GM19238 (cell line): ENCODE measurements around the gene SRGAP3.
"Not testable (repeated sequence)": the region's sequence is repeated elsewhere in the genome, so short reads cannot be mapped to it uniquely, and the experiment has no call there.

Source experiments
- DNase-seq: peaks from one replicate; pipeline ENCODE4 v3.0.0; 2011; ENCODE audit warnings: low spot score; ENCODE audit not compliant: insufficient read length

SRGAP3 gene

GRCh38 chr3:9249273-9250192, at the start of gene SRGAP3:
Gene SRGAP3 (minus strand): TSS chr3:9249646. CDS start chr3:9248951, 695 bp downstream.
- peak; percentile 84 for DNase-seq

DNA sequence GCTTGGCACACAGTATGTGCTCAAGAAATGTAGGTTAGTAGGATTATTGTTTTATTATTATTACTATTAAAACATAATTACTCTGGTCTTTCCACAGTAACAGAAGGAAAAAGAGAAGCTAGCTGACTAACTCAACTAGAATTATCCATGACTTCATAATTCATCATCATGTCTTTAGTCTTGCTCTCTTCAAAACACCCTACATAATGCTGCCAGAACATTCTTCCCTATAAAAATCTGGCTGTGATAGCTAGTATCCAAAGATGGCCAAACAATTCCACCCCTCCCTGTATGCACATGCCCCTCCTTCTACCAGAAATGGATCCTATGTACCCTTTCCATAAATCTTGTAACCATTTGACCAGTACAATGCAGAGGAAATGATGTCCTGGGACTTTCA, 48.8 kb upstream of the SRGAP3 start:
- no peak for DNase-seq

DNA sequence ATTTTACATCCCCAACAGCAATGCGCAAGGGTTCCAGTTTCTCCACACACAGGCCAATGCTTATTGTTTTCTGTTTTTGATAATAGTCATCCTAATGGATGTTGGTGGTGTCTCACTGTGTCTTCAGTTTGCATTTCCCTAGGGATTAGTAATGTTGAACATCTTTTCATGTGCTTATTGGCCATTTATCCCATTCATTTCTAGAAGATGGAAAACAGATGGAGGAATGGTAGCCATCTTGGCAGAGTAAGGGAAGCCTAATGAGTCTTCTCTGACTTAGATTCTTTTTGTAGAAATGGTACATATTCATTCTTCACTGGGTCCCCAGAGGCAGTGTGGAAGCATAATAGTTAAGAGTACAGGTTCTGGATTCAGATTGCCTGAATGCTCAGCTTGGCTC, 46.8 kb upstream of the SRGAP3 start:
- no peak for DNase-seq

- no peak for DNase-seq
Observed at GRCh38 chr3:9295007-9295406, 45.6 kb upstream of the SRGAP3 start.

GRCh38 chr3:9293953-9294352, 44.5 kb upstream of the SRGAP3 start:
- not testable (repeated sequence) for DNase-seq

- DNase-seq = no peak
Observed at GRCh38 chr3:9293076-9293475, 43.6 kb upstream of the SRGAP3 start.

- no peak for DNase-seq
Observed at GRCh38 chr3:9292516-9292915, 43.1 kb upstream of the SRGAP3 start.

DNA sequence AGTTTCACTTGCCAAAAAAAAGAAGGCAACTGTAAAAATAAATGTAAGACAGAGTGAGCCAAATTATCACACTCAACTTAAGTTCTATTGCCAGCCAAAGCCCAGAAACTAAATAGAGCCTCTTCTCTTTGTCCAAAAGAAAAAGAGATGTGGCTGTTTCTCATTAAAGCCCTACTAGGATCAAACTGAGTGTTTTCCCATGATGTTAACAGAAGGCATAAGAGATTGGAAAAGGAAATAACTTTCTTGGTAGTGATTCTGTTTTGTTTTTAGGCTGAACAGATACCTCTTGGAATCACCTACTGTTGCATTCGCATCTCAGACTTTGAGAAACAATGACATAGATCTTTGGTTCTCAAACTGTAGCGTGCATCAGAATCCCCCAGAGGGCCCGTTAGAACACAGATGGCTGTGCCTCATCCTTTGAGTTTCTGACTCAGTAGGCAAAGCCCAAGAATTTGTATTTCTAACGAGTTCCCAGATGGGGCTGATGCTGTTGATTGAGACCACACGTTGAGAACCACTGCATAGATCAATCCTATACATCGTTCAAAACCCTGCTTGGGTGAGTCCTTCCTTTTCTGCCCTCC, 42.5 kb upstream of the SRGAP3 start:
- DNase-seq = no peak

DNA sequence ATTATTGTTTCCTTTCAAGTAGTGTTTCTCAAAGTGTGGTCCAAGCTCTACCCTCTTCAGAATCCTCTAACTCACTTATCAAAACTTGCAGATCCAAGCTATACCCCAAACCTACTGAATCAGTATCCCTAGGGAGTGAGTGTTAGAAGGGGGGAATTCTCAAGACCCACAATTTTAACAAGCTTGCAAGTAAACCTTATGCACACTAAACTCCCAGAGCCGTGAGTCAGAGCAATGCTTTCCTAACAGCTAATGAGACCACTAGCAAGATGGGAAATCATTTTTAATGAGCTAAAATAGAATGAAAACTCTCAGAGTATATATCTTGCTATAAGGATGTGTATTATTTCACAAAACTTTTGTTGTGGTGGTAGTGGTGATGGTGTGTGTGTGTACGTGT, 41.1 kb upstream of the SRGAP3 start:
- DNase-seq = no peak

GRCh38 chr3:9281533-9281932, 32.1 kb upstream of the SRGAP3 start:
- not testable (repeated sequence) for DNase-seq

GRCh38 chr3:9280451-9281219, 31.2 kb upstream of the SRGAP3 start:
- no peak for DNase-seq

GRCh38 chr3:9279966-9280365, 30.5 kb upstream of the SRGAP3 start:
- no peak for DNase-seq

GRCh38 chr3:9278498-9278897, 29.1 kb upstream of the SRGAP3 start:
- no peak for DNase-seq

DNA sequence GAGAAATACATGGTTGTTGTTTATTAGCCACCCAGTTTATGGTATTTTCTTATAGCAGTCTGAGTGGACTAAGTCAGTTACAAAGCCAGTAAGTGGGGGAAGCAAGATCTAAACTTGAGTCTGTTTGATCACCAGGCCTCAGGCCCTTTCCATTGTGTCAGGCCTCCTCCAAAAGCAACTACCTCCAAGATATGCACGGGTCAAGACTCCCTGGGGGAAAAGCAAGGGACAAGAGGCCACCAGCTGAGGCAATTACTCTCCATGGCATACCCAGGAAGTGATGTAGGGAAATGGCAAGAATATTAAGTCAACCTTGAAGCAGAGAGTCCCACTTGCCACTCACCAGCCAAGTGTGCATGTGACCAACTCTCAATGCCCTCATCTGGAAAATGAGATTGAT, 28.6 kb upstream of the SRGAP3 start:
- DNase-seq = no peak

- no peak for DNase-seq
Observed at GRCh38 chr3:9276761-9277370, 27.4 kb upstream of the SRGAP3 start.

GRCh38 chr3:9271903-9272302, 22.5 kb upstream of the SRGAP3 start:
- no peak for DNase-seq

DNA sequence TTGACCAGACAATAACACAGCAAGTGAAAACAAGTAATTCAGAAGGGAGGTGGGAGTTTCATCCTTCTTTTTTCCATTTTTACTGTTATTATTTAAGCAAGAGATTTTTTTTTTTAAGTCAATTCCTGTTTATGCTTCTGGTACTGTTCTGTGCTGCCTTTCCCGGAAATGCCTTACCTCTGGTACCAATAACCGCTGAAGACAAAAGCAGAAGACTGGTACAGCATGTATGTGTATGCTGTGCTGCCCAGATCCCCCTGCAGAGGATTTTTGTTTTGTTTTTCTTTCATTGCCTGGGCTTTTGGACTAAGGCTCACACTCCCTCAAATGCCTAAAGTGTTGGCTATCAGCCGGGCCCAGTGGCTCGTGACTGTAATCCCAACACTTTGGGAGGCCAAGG, 21.3 kb upstream of the SRGAP3 start:
- no peak for DNase-seq

DNA sequence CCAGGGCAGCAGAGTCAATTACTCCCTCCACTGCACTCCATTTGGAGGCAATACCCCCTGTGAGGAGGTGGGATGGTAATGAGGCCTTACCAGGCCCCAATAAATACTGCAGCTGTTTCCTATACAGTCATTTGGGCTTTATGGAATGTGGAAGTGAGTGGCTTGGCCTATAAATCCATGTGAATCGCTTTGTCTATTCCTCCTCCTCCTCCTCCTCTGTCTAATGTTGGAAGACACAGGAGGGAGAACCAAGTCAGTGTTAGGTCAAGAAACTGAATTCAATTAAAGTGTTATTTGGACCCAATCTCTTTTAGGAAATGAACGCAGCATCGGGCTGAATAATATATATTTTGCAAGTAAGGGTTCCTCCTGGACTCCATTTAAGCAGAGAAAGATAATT, 17.3 kb upstream of the SRGAP3 start:
- no peak for DNase-seq

- DNase-seq = no peak
Observed at GRCh38 chr3:9260305-9260704, 10.9 kb upstream of the SRGAP3 start.

- no peak for DNase-seq
Observed at GRCh38 chr3:9257092-9257491, 7.6 kb upstream of the SRGAP3 start.

DNA sequence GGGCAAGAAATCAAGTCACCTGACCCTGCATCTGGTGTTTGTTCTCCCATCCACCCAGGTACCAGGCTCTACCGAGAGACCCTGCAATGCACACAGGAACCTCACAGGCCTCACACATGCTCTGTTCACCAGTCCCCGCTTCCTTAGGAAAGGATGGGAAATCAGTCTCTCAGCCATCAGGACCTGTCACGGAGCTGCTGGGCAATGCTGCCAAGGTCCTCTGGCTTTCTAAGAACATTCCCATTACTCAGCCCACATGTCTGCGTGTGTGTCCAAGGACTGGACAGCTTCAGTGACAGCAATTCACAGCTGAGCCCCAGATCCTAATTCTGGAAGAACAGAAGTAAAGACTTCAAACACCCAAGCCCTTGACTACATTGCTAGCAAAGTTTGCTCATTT, 6.5 kb upstream of the SRGAP3 start:
- no peak for DNase-seq

DNA sequence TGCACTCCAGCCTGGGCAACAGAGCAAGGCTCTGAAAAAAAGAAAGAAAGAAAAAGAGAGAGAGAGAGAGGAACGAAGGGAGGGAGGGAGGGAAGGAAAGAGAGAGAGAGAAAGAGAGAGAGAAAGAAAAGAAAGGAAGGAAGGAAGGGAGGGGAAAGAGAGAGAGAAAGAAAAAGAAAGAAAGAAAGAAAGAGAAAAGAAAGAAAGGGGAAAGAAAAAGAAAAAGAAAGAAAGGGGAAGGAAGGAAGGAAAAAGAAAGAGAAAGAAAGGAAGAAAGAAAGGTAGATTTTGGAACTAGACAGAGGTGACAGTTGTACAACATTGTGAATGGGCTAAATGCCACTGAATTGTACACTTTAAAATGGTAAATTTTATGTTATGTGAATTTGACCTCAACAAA, 5.3 kb upstream of the SRGAP3 start:
- DNase-seq = no peak
